Activated CD4-positive, CD25-positive, alpha-beta regulatory T cell treated with anti-CD3 and anti-CD28 coated beads, Interleukin-2, amount 50 U/mL, for 24 hours (primary cell): Measurements from ENCODE around the gene KLK6.

Experiments used
- ATAC-seq, 2 donors: fragments of 150-1000 bp; cut with Tn5 transposase; one replicate each; pipeline ENCODE4 v1.10.0; 2021; ENCODE audit warnings: mild to moderate bottlenecking in 1 of 2, moderate library complexity in 1 of 2

Gene KLK6

GRCh38 chr19:50947123-50947522, 22.3 kb downstream of the KLK6 start:
- no peak for ATAC-seq

- ATAC-seq = no peak
These were observed 24.6 kb downstream of the KLK6 start for GRCh38 chr19:50944795-50945194.

GRCh38 chr19:50943074-50943828, 26.1 kb downstream of the KLK6 start:
- ATAC-seq = no peak

- no peak for ATAC-seq
These were observed 29.8 kb downstream of the KLK6 start for GRCh38 chr19:50939596-50939995.

GRCh38 chr19:50933640-50934039, 35.8 kb downstream of the KLK6 start:
- no peak for ATAC-seq

- no peak for ATAC-seq
These were observed 36.7 kb downstream of the KLK6 start for GRCh38 chr19:50932690-50933083.

- no peak for ATAC-seq
These were observed 37.2 kb downstream of the KLK6 start for GRCh38 chr19:50932018-50932689.

GRCh38 chr19:50931023-50931422, 38.4 kb downstream of the KLK6 start:
- no peak for ATAC-seq

- no peak for ATAC-seq
These were observed 40.6 kb downstream of the KLK6 start for GRCh38 chr19:50928831-50929230.

GRCh38 chr19:50926144-50926543, 43.2 kb downstream of the KLK6 start:
- no peak for ATAC-seq

- ATAC-seq = no peak
These were observed 43.7 kb downstream of the KLK6 start for GRCh38 chr19:50925734-50926133.

GRCh38 chr19:50924586-50924985, 44.8 kb downstream of the KLK6 start:
- no peak for ATAC-seq

GRCh38 chr19:50922317-50922853, 47.0 kb downstream of the KLK6 start:
- peak; percentile 92 to 94 for ATAC-seq

- ATAC-seq = peak; percentile 24 to 37
These were observed 47.7 kb downstream of the KLK6 start for GRCh38 chr19:50921426-50922316.

GRCh38 chr19:50916069-50916468, 53.3 kb downstream of the KLK6 start:
- no peak for ATAC-seq

GRCh38 chr19:50912727-50913716, 56.4 kb downstream of the KLK6 start:
- ATAC-seq = peak; percentile 53 to 59

GRCh38 chr19:50912102-50912599, 57.2 kb downstream of the KLK6 start:
- ATAC-seq = no peak

- no peak for ATAC-seq
These were observed 57.9 kb downstream of the KLK6 start, which contains the start of gene KLK4 for GRCh38 chr19:50911206-50912101. Gene KLK4, minus strand, starts transcription at chr19:50911395. Its CDS starts 657 bp downstream, at chr19:50910738.

GRCh38 chr19:50910722-50911121, 58.7 kb downstream of the KLK6 start:
- ATAC-seq = no peak
